T-helper 2 cell treated with Interferon-gamma antibody and Interleukin-4, amounts not matched to agents 5 μg/mL and 100 μg/mL, for 36 hours (primary cell): Measurements from ENCODE around the gene NFAT5.
"Not testable (repeated sequence)": the region's sequence is repeated elsewhere in the genome, so short reads cannot be mapped to it uniquely, and the experiment has no call there.

Source experiments
- DNase-seq: peaks from one replicate; pipeline ENCODE4 v3.0.0; 2021; ENCODE audit warnings: low spot score
- H3K27ac Mint-ChIP-seq: one replicate; pipeline ENCODE4 v1.8.0; 2021; ENCODE audit warnings: mild to moderate bottlenecking, mixed read lengths
- H3K27me3 Mint-ChIP-seq: one replicate; pipeline ENCODE4 v1.8.0; 2021; ENCODE audit warnings: low read depth, mixed read lengths
- H3K36me3 Mint-ChIP-seq: one replicate; pipeline ENCODE4 v1.8.0; 2021; ENCODE audit warnings: low read depth, mixed read lengths
- H3K4me1 Mint-ChIP-seq: one replicate; pipeline ENCODE4 v1.8.0; 2021; ENCODE audit warnings: low read depth, mixed read lengths
- H3K4me3 Mint-ChIP-seq: one replicate; pipeline ENCODE4 v1.8.0; 2022; ENCODE audit warnings: mild to moderate bottlenecking, moderate library complexity, mixed read lengths
- H3K9me3 Mint-ChIP-seq: one replicate; pipeline ENCODE4 v1.8.0; 2021; ENCODE audit warnings: mixed read lengths

Gene NFAT5, protein sequence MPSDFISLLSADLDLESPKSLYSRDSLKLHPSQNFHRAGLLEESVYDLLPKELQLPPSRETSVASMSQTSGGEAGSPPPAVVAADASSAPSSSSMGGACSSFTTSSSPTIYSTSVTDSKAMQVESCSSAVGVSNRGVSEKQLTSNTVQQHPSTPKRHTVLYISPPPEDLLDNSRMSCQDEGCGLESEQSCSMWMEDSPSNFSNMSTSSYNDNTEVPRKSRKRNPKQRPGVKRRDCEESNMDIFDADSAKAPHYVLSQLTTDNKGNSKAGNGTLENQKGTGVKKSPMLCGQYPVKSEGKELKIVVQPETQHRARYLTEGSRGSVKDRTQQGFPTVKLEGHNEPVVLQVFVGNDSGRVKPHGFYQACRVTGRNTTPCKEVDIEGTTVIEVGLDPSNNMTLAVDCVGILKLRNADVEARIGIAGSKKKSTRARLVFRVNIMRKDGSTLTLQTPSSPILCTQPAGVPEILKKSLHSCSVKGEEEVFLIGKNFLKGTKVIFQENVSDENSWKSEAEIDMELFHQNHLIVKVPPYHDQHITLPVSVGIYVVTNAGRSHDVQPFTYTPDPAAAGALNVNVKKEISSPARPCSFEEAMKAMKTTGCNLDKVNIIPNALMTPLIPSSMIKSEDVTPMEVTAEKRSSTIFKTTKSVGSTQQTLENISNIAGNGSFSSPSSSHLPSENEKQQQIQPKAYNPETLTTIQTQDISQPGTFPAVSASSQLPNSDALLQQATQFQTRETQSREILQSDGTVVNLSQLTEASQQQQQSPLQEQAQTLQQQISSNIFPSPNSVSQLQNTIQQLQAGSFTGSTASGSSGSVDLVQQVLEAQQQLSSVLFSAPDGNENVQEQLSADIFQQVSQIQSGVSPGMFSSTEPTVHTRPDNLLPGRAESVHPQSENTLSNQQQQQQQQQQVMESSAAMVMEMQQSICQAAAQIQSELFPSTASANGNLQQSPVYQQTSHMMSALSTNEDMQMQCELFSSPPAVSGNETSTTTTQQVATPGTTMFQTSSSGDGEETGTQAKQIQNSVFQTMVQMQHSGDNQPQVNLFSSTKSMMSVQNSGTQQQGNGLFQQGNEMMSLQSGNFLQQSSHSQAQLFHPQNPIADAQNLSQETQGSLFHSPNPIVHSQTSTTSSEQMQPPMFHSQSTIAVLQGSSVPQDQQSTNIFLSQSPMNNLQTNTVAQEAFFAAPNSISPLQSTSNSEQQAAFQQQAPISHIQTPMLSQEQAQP (N-terminal part only)

GRCh38 chr16:69565671-69566239 lies at the start of gene NFAT5:
NFAT5 (plus strand) TSS chr16:69565966; CDS start chr16:69566302, 336 bp downstream.
- no peaks in the 10 kb centered on the region for H3K9me3 Mint-ChIP-seq
- H3K4me3 Mint-ChIP-seq, result peak within 1 kb of the TSS; percentile 98
- H3K4me1 Mint-ChIP-seq, result peaks cover 40% of the 10 kb centered on the region
- DNase-seq, result peak; percentile 93
- peaks cover 10% of the 10 kb centered on the region for H3K36me3 Mint-ChIP-seq
- H3K27me3 Mint-ChIP-seq, result no peaks in the 10 kb centered on the region
- peak within 1 kb of the TSS; percentile 92 for H3K27ac Mint-ChIP-seq

GRCh38 chr16:69517914-69518313 lies 47.9 kb upstream of the NFAT5 start:
- not testable (repeated sequence) for H3K9me3 Mint-ChIP-seq, H3K4me3 Mint-ChIP-seq, H3K27me3 Mint-ChIP-seq, H3K36me3 Mint-ChIP-seq, DNase-seq, H3K27ac Mint-ChIP-seq
- peaks cover 22% of the 10 kb centered on the region for H3K4me1 Mint-ChIP-seq

DNA sequence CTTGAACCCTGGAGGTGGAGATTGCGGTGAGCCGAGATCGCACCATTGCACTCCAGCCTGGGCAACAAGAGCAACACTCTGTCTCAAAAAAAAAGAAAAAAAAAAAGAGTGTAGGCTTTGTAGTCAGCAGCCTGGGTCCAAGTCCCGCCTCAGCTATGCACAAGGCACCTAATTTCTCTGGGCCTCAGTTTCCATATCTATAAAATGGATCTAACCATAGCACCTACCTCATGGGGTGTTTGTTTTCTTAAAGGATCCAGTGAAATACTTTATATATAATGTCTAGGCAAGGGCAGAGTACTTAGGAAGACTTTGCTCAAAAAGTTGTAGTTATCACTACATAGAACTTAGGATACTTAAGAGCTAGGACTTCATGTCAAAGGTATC lies 45.4 kb upstream of the NFAT5 start:
- no peak for DNase-seq
- no peaks in the 10 kb centered on the region for H3K36me3 Mint-ChIP-seq
- H3K27me3 Mint-ChIP-seq, result no peaks in the 10 kb centered on the region
- no peak overlapping the region for H3K27ac Mint-ChIP-seq
- no peak overlapping the region for H3K4me3 Mint-ChIP-seq
- peaks cover 4% of the 10 kb centered on the region for H3K9me3 Mint-ChIP-seq
- H3K4me1 Mint-ChIP-seq, result peaks cover 17% of the 10 kb centered on the region

DNA sequence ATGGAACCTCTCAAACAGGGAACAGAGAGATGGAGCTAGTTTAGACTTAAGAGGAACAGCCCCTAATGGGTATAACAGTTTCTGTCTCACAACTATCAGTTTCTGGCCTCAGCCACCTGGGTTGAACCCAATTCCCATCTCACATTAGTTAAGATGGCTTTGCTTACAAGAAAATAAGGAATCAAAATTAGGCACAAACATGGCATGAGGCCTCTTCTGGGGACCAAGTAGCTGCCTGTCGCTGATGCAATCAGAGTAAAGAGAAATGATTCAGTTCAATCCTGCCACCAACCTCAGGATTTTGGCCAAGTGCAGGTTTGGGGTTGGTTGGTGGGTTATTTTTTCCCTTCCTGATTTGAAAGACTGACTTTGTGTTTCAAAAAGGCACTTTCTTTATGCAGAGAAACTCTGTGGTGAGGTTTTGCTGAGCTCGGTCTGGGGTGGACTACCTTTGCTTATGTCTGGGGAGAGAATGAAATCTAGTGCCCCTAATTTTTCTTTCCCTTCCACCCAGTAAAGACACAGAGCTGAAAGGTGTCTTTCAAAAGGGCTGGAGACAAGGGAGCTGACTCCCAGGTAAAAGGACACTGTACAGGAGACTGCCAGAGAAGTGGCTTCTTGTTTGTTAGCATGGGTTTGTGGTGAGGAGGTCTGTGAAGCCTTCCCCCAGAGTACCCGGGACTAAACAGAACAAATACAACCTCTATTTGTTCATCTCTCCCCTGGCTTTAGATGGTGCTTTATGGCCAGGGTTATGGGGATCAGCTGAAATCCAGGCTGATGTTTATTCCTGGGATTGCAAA lies 44.8 kb upstream of the NFAT5 start:
- peak; percentile 51 for DNase-seq
- Mint-ChIP-seq H3K27ac (peak overlapping the region; percentile 22), H3K4me3 (no peak overlapping the region), H3K9me3 (peaks cover 4% of the 10 kb centered on the region), H3K36me3 (no peaks in the 10 kb centered on the region), H3K27me3 (no peaks in the 10 kb centered on the region), H3K4me1 (peaks cover 17% of the 10 kb centered on the region)

DNA sequence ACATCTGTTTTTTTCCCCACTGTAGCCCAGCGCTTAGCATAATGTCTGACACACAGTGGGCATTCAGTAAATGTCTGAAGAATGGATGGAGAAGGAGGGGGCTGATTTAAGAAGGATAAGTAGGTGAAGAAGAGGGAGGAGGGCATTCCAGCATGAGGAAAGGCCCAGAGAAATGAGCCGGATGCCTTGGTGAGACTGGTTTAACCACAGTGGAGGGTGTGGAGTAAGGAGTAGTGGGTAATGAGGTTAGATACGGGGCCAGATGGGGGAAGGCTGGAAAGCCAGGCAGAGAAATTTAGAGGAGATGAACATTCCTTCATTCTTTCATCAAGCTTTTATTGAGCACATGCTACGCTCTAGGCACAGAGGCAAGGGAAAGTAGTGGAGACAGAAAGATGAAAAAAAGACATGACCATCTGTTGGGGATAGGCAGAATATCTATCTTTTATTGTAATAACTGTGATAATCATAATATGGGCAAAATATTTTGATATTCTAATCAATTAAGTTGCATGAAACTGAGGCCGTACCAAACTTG lies 43.7 kb upstream of the NFAT5 start:
- no peaks in the 10 kb centered on the region for H3K36me3 Mint-ChIP-seq
- H3K4me1 Mint-ChIP-seq, result peaks cover 17% of the 10 kb centered on the region
- peaks cover 4% of the 10 kb centered on the region for H3K9me3 Mint-ChIP-seq
- H3K4me3 Mint-ChIP-seq, result no peak overlapping the region
- no peak overlapping the region for H3K27ac Mint-ChIP-seq
- DNase-seq, result no peak
- no peaks in the 10 kb centered on the region for H3K27me3 Mint-ChIP-seq

DNA sequence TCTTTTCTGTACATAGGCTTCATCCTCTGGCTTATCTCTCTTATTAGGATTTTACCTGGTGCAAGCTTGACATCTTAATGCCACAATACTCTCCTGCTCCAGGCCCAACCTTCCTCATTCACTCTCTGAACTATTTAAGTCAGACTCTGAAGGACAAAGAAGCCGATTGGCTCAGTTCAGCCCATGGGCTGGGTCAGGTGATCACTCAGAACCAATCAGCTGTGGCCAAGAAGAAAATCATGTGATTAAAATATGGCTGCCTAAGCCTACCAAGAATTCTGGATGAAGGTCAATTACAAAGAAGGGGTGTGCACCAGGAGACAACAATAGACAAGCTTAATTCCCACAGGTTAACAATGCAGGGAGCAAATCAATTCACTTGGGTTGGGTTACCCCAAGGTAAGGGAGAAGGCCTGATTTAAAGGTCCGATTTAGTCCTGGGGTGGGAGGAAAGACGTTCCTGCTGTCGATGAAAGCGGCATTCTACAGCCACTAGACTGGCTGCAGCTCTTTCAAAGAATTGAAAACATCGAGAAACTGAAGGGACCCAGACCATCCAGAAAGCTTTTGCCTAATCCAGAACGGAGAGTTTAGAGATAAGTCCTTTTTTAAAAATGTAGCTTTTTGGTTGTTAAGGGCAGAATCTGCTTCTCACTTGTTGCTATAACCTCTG lies 42.9 kb upstream of the NFAT5 start:
- H3K36me3 Mint-ChIP-seq, result no peaks in the 10 kb centered on the region
- no peak overlapping the region for H3K27ac Mint-ChIP-seq
- H3K4me1 Mint-ChIP-seq, result peaks cover 17% of the 10 kb centered on the region
- H3K4me3 Mint-ChIP-seq, result no peak overlapping the region
- peaks cover 4% of the 10 kb centered on the region for H3K9me3 Mint-ChIP-seq
- no peak for DNase-seq
- H3K27me3 Mint-ChIP-seq, result no peaks in the 10 kb centered on the region

DNA sequence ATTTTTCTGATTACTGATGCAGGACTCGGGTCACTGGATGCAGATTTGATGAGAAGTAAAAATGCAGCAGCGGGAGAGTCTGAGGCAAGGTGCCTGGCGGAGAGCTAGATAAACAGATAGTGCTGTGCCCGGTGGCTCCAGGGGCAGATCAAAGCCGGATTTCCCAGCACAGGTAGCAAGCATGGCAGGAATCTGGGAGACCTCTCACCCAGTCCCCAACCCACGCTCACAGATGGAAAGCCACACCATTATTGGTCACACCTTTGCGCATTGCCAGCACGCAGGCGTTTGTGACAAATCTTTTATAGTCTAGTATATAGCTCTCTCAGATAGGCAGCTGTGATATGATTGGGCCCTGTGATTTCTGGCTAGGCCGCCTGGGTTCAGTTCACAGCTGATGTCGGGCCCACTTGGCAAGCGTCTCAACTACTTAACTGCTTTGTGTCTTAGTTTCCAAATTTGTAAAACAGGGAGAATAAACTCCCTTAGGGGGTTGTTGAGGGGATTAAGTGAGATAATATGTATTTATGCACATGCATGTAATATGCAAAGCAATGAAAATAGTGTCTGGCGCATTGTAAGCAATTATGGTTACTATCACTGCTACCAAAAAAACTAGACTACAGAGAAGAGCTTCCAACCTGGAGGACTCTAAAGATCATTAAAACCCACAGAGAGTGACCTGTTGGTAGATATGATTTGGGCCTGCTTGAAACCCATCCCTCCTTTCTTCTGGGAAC lies 42.0 kb upstream of the NFAT5 start:
- Mint-ChIP-seq H3K4me3 (no peak overlapping the region), H3K27me3 (no peaks in the 10 kb centered on the region), H3K4me1 (peaks cover 17% of the 10 kb centered on the region)

DNA sequence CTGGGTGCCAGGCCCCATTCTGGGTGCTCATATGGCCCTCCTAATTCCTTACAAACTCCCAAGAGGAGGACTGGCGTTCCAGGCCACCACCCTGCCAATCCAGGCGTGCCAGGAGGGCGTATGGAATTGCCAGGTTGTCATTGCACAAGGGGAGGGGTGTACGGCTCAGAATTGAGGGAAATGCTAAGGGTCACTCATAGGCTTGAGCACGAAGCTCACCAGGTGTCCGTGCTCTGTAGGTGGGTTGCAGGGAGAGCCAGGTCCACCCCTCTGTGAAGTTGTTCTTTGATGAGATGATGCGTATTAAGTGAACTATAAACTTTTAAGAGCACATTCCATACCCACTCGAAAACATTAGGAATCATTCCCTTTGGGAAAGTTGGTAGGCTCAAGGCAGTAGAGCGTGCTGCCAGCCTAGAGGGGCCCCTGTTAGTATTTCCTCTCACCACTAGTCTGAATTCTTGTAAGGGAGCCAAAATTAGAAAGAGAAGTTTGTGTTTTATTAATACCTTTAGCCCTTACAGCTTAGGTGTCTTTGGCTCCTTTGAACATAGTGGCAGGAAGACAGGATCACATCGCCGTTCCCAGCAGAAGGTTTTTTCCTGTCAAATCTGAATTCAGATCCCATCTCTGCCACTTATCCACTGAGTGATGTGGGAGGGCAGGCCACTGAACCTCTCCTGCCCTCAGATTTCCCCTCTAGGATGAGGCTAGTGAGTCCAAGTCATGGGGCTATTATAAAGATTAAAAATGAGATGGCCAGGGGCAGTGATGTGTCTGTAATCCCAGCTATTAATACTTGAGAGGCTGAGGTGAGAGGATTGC lies 38.7 kb upstream of the NFAT5 start:
- H3K4me3 Mint-ChIP-seq, result no peak overlapping the region
- DNase-seq, result no peak

More for the DNA sequence above, 42.0 kb upstream of the NFAT5 start:
- Mint-ChIP-seq H3K27ac (no peak overlapping the region), H3K9me3 (peaks cover 3% of the 10 kb centered on the region), H3K36me3 (no peaks in the 10 kb centered on the region)
- no peak for DNase-seq

DNA sequence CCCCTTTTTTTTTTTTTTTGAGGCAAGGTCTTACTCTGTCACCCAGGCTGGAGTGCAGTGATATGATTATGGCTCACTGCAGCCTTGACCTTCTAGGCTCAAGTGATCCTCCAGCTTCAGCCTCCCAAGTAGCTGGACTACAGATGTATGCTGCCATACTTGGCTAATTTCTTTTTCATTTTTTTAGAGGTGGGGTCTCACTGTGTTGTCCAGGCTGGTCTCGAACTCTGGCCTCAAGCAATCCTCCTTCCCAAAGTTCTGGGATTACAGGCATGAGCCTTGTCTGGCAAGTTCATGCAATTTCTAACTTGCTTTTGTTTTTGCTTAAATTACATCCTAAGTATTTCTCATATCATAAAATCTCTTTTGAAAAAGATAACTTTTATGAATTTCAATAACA lies 33.8 kb upstream of the NFAT5 start:
- Mint-ChIP-seq H3K36me3 (no peaks in the 10 kb centered on the region), H3K9me3 (no peaks in the 10 kb centered on the region), H3K27me3 (peaks cover 2% of the 10 kb centered on the region), H3K27ac (no peak overlapping the region), H3K4me1 (peaks cover 14% of the 10 kb centered on the region), H3K4me3 (no peak overlapping the region)
- DNase-seq, result no peak

More for the DNA sequence above, 38.7 kb upstream of the NFAT5 start:
- Mint-ChIP-seq H3K4me1 (peaks cover 14% of the 10 kb centered on the region), H3K27ac (no peak overlapping the region), H3K36me3 (no peaks in the 10 kb centered on the region), H3K9me3 (no peaks in the 10 kb centered on the region), H3K27me3 (no peaks in the 10 kb centered on the region)

DNA sequence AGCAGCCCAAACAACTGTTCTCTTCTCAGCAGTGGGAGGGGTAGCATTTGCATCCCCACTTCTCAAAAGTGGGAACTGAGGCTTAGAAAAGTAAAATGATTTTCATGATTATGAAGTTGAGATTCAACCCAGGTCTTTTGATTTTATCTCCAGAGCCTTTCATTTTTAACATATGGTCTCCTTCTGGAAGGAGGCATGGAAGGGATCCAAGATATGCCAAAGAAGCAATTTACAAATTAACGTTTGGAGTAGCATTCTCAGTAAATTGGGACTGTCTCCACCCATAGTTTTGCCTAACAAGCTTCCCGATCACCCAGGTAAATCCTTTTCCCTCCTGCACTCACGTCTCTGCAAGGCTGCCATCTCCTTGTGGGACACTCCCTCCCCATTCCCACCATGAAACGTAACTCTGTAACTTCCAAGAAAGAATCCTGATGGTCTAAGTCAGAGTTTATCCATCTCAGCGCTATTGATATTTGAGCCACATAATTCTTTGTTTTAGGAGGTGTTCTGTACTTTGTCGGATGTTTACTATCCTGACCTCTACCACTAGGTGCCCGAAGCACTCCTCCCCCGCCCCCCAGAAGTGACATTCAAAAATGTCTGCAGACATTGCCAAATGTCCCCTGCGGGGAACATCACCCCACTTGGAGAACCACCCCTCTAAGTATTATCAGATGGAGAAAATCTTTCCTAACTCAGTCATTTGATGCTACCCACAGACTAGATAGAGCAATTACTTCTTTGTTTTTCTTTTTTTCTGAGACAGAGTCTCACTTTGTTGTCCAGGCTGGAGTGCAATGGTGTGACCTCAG lies 32.9 kb upstream of the NFAT5 start:
- H3K27ac Mint-ChIP-seq, result no peak overlapping the region
- no peaks in the 10 kb centered on the region for H3K9me3 Mint-ChIP-seq
- H3K4me3 Mint-ChIP-seq, result no peak overlapping the region
- peaks cover 14% of the 10 kb centered on the region for H3K4me1 Mint-ChIP-seq
- DNase-seq, result no peak
- H3K27me3 Mint-ChIP-seq, result peaks cover 2% of the 10 kb centered on the region
- no peaks in the 10 kb centered on the region for H3K36me3 Mint-ChIP-seq

DNA sequence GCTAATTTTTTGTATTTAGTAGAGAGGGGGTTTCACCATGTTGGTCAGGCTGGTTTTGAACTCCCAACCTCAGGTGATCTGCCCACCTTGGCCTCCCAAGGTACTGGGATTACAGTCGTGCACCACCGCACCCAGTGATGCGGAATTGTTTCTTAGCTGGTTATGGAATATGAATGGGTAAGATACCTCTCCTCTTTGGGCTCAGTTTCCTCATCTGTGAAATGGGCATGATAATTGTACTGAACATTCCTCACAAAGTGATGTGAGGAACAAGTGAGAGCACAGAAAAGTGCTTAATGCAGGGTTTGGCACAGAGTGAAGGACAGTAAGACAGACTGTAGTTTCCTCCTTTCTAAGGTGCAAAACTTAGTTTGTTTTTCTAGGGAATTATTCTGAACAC lies 31.0 kb upstream of the NFAT5 start:
- no peaks in the 10 kb centered on the region for H3K36me3 Mint-ChIP-seq
- H3K27ac Mint-ChIP-seq, result no peak overlapping the region
- peaks cover 13% of the 10 kb centered on the region for H3K4me1 Mint-ChIP-seq
- H3K27me3 Mint-ChIP-seq, result peaks cover 2% of the 10 kb centered on the region
- DNase-seq, result no peak
- H3K9me3 Mint-ChIP-seq, result no peaks in the 10 kb centered on the region
- no peak overlapping the region for H3K4me3 Mint-ChIP-seq
